ENCODE data around the gene CPNE9. TPM values are rescaled to one million over a fixed set of nuclear protein-coding genes. Genes with fewer than 3 reads are reported as not detected.

The CPNE9 gene
- total and polyA plus RNA-seq, 2 donors = 0.18 TPM; not detected in 1

DNA sequence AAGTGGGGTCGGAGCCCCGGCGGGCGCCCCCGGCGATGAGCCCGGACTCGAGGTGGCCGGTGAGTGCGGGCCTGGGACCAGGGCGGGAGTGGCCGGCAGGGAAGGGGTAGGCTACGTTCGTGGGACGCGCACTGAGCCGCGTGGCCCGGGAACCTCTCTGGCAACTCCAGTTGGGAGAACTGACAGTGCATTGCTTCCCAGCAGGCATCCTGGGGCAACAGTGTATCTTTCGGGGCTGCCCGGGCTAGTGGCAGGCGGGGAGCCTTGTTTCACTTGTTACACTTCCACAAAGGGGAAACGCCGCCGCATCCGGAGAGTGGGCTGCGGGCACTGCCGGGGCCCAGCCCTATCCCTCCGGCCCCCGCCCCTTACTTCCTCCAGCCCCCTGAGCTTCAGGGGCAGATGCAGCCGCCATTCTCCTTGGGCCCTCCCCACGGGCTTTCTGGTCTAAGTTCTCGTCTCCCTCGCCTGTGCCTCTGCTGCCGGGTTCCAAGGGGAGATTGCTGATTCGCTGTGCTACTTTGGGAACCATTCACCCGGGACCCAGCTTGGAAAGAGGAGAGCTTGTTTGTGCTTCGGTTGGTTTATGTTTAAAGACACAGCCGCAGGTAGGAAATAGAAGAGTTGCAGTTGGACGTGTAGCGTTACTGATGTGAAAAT is 28.6 kb downstream of the CPNE9 start:
- H3K27ac ChIP-seq (ENCODE audit: low read depth) = peak overlapping the region; percentile 93
- DNase-seq (ENCODE audit: extremely low spot score) = no peak
- H3K4me1 ChIP-seq (ENCODE audit: insufficient read depth) = no peaks in the 10 kb centered on the region
- peak overlapping the region; percentile 98 for H3K4me3 ChIP-seq (ENCODE audit: low read depth, low read length)
- no peaks in the 10 kb centered on the region for H3K36me3 ChIP-seq (ENCODE audit: insufficient read depth)
- WGBS = 3% methylated on average over 41 of the region's 41 CpGs

DNA sequence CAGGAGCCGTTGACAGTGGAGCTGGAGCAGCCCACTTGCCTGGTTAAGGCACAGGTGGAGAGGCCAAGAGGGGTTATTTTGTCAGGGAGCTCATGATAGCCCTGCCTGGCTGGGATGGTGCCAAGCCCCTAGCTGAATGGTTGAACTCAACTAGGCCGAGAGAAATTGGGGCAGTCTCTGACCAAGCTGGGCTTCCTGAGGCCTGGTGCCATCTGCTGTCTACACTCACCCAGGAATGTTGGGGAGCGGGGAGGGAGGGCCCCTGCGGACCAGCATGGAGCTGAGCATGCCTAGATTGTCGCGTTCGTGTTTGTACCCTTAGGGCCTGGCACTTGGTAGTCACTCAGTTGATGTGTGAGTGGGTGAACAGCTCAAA is 29.1 kb downstream of the CPNE9 start:
- DNase-seq (ENCODE audit: extremely low spot score) = no peak
- WGBS = 43% methylated on average over 7 of the region's 7 CpGs
- Histone ChIP-seq H3K36me3 (ENCODE audit: insufficient read depth) (no peaks in the 10 kb centered on the region), H3K4me3 (ENCODE audit: low read depth, low read length) (peak overlapping the region; percentile 98), H3K4me1 (ENCODE audit: insufficient read depth) (no peaks in the 10 kb centered on the region), H3K27ac (ENCODE audit: low read depth) (no peak overlapping the region)

DNA sequence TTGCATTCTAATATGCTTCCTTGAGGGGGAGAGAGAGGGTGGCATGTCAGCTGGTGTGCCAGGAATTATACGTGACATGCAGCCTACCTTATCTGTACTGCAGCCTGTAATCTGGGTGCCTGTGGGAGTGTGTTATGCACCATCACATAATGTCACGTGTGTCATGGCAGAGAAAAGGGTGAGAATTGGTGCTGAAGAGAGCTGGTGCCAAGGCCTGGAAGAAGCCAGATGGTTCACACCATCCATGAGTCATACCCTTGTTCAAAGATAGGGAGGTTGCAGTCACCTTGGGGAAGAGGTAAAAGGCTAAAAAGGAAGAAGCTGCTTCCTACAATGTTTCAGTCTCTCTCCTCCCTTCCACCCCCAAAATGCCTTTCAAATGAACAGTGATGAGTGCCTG is 33.2 kb downstream of the CPNE9 start:
- H3K27ac ChIP-seq (ENCODE audit: low read depth) = no peak overlapping the region
- no peak for DNase-seq (ENCODE audit: extremely low spot score)
- no peaks in the 10 kb centered on the region for H3K4me1 ChIP-seq (ENCODE audit: insufficient read depth)
- 75% methylated on average over 2 of the region's 2 CpGs for WGBS
- peaks cover 3% of the 10 kb centered on the region for H3K36me3 ChIP-seq (ENCODE audit: insufficient read depth)
- H3K4me3 ChIP-seq (ENCODE audit: low read depth, low read length) = no peak overlapping the region

DNA sequence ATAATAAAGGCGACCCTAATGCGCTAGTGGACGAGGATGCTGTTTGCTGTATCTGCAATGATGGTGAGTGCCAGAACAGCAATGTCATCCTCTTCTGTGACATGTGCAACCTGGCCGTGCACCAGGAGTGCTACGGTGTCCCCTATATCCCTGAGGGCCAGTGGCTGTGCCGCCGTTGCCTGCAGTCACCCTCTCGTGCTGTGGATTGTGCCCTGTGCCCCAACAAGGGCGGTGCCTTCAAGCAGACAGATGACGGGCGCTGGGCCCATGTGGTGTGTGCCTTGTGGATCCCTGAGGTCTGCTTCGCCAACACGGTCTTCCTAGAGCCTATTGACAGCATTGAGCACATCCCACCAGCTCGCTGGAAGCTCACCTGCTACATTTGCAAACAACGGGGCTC is 35.5 kb downstream of the CPNE9 start:
- H3K36me3 ChIP-seq (ENCODE audit: insufficient read depth) = peaks cover 8% of the 10 kb centered on the region

DNA sequence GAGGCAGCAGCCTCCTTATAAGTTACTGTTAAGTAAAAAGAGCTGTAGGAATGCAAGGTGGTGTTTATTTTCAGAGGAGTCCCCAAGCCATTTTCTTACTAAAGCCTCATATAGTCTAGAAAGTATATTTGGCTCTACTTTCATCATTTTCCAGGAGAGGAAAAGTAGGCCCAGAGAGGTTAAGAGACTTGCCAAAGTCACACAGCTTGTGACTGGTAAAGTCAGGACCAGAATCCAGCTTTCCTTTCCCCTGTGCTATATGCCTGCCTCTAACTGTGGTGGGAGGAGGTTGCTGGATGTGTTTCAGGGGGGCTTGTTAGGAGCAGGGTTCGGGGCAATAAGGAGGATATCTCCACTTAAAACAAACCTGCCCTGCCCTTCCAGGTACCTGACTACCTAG is 38.9 kb downstream of the CPNE9 start:
- H3K36me3 ChIP-seq (ENCODE audit: insufficient read depth) = peaks cover 9% of the 10 kb centered on the region
- H3K4me3 ChIP-seq (ENCODE audit: low read depth, low read length) = no peak overlapping the region
- H3K4me1 ChIP-seq (ENCODE audit: insufficient read depth) = no peaks in the 10 kb centered on the region
- DNase-seq (ENCODE audit: extremely low spot score) = no peak
- WGBS = 95% methylated on average over 1 of the region's 1 CpG
- H3K27ac ChIP-seq (ENCODE audit: low read depth) = no peak overlapping the region

More for the DNA sequence above, 35.5 kb downstream of the CPNE9 start:
- 94% methylated on average over 15 of the region's 15 CpGs for WGBS
- Histone ChIP-seq H3K27ac (ENCODE audit: low read depth) (no peak overlapping the region), H3K4me1 (ENCODE audit: insufficient read depth) (no peaks in the 10 kb centered on the region), H3K4me3 (ENCODE audit: low read depth, low read length) (no peak overlapping the region)
- DNase-seq (ENCODE audit: extremely low spot score) = no peak

DNA sequence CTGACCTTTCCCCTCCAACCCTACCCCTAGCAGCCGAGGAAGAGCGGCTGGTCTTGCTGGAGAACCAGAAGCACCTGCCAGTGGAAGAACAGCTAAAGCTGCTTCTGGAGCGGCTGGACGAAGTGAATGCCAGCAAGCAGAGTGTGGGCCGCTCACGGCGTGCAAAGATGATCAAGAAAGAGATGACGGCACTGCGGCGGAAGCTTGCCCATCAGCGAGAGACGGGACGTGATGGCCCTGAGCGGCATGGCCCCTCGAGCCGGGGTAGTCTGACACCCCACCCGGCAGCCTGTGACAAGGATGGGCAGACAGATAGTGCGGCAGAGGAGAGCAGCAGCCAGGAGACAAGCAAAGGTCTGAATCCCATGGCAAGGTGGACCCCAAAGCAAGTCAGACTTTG is 39.9 kb downstream of the CPNE9 start:
- H3K36me3 ChIP-seq (ENCODE audit: insufficient read depth) = peaks cover 9% of the 10 kb centered on the region
- no peak overlapping the region for H3K4me3 ChIP-seq (ENCODE audit: low read depth, low read length)
- WGBS = 96% methylated on average over 18 of the region's 18 CpGs
- no peak for DNase-seq (ENCODE audit: extremely low spot score)
- no peaks in the 10 kb centered on the region for H3K4me1 ChIP-seq (ENCODE audit: insufficient read depth)
- H3K27ac ChIP-seq (ENCODE audit: low read depth) = no peak overlapping the region

DNA sequence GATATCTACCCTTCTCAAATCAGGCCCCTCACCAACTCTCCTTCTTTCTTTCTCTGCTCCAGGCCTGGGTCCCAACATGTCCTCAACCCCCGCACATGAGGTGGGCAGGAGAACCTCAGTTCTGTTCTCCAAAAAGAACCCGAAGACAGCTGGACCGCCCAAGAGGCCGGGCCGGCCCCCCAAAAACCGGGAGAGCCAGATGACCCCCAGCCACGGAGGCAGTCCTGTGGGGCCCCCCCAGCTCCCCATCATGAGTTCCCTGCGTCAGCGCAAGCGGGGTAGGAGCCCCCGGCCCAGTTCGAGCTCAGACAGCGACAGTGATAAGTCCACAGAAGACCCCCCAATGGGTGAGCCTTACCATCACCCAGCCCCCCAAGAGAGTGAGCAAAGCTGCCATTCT is 40.5 kb downstream of the CPNE9 start:
- Histone ChIP-seq H3K4me3 (ENCODE audit: low read depth, low read length) (no peak overlapping the region), H3K36me3 (ENCODE audit: insufficient read depth) (peaks cover 8% of the 10 kb centered on the region), H3K4me1 (ENCODE audit: insufficient read depth) (no peaks in the 10 kb centered on the region), H3K27ac (ENCODE audit: low read depth) (no peak overlapping the region)
- no peak for DNase-seq (ENCODE audit: extremely low spot score)
- 96% methylated on average over 13 of the region's 13 CpGs for WGBS

DNA sequence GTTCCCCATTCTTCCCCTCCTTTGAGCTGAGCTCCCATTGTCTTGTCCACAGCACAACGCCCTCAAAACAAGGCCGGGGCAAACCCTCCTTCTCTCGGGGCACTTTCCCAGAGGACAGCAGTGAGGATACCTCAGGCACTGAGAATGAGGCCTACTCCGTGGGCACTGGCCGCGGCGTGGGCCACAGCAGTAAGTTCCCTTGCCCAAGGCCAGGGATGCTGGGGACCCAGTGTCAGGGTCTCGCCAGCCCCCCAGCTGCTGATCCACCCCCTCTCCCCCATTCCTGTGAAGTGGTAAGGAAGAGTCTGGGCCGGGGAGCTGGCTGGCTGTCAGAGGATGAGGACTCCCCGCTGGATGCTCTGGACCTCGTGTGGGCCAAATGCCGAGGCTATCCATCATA is 41.9 kb downstream of the CPNE9 start:
- DNase-seq (ENCODE audit: extremely low spot score) = no peak
- H3K4me3 ChIP-seq (ENCODE audit: low read depth, low read length) = no peak overlapping the region
- 93% methylated on average over 12 of the region's 12 CpGs for WGBS
- peaks cover 6% of the 10 kb centered on the region for H3K36me3 ChIP-seq (ENCODE audit: insufficient read depth)
- no peak overlapping the region for H3K27ac ChIP-seq (ENCODE audit: low read depth)
- no peaks in the 10 kb centered on the region for H3K4me1 ChIP-seq (ENCODE audit: insufficient read depth)

DNA sequence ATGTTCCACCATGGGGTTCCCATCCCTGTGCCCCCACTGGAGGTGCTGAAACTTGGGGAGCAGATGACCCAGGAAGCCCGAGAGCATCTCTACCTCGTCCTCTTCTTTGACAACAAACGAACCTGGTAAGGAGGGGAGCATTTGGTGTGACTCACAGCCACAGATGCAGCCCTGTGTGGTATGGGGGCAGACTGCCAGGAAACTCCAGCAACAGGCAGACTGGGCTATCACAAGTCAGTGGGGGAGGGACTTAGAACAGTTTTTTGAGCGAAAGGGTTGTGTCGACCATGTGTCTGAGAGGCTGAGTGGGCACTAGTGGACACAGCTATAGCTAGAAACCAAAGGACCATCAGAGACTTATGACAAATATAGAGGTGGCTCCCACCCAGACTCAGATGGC is 42.7 kb downstream of the CPNE9 start:
- DNase-seq (ENCODE audit: extremely low spot score) = no peak
- Histone ChIP-seq H3K36me3 (ENCODE audit: insufficient read depth) (peaks cover 6% of the 10 kb centered on the region), H3K4me3 (ENCODE audit: low read depth, low read length) (no peak overlapping the region), H3K4me1 (ENCODE audit: insufficient read depth) (no peaks in the 10 kb centered on the region), H3K27ac (ENCODE audit: low read depth) (no peak overlapping the region)
- whole genome bisulfite sequencing = 75% methylated on average over 5 of the region's 5 CpGs

DNA sequence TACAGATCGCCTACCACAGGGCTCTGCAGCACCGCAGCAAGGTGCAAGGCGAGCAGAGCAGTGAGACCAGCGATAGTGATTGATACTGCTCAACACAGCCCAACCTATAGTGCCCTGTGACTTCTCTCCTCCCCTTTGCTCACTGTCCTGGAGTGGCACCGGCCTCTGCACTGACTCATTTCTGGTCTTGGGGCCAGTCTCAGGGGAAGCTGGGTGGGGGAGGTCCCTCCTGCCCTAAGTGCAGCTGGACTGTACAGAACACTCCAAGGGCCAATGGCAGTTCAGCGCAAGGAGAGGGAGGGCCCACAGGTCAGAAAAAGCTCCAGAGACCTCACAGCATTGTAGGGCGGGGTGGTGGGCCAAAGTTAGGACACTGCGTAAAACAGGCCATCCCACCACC is 43.6 kb downstream of the CPNE9 start:
- Histone ChIP-seq H3K27ac (ENCODE audit: low read depth) (no peak overlapping the region), H3K4me3 (ENCODE audit: low read depth, low read length) (no peak overlapping the region), H3K36me3 (ENCODE audit: insufficient read depth) (peaks cover 4% of the 10 kb centered on the region), H3K4me1 (ENCODE audit: insufficient read depth) (no peaks in the 10 kb centered on the region)
- 89% methylated on average over 8 of the region's 8 CpGs for WGBS
- no peak for DNase-seq (ENCODE audit: extremely low spot score)

DNA sequence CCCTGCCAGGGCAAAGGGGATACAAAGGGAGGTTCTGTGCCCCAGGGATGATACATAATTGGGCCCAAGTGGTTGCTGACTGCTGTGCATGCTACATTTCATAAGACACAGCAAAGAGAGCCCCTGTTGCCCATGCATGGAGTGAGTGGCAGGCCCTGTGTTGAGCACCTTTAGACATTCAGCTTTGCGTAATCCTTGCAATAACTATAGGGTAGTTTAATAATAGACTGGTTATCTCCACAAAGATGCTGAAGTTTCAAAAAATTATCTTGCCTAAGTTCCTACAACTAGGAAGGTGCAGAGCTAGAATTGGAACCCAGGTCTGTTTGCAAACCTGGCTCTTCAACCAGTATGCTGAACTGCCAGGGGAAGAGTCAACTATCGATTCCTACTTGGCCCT is 44.4 kb downstream of the CPNE9 start:
- H3K4me1 ChIP-seq (ENCODE audit: insufficient read depth) = no peaks in the 10 kb centered on the region
- no peak overlapping the region for H3K4me3 ChIP-seq (ENCODE audit: low read depth, low read length)
- no peak overlapping the region for H3K27ac ChIP-seq (ENCODE audit: low read depth)
- no peak for DNase-seq (ENCODE audit: extremely low spot score)
- peaks cover 2% of the 10 kb centered on the region for H3K36me3 ChIP-seq (ENCODE audit: insufficient read depth)
- WGBS = 98% methylated on average over 2 of the region's 2 CpGs

DNA sequence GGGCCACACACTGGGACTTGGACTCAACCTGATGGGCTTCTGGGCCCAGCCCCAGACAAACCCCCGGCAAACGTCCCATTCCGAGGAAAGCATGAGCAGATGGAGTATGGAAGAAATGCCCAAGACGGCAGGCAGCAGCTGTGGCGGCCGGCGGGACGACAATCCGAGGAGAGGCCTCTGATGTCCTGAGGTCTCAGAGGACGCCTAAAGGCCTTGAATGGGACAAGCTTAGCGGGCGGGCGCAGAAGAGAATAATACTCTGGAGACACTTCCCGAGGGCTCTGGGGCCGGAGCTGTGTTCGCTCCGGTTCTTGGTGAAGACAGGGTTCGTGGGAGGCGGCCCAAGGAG is 45.6 kb downstream of the CPNE9 start:
- 1% methylated on average over 19 of the region's 19 CpGs for WGBS
- peaks cover under 1% of the 10 kb centered on the region for H3K36me3 ChIP-seq (ENCODE audit: insufficient read depth)

DNA sequence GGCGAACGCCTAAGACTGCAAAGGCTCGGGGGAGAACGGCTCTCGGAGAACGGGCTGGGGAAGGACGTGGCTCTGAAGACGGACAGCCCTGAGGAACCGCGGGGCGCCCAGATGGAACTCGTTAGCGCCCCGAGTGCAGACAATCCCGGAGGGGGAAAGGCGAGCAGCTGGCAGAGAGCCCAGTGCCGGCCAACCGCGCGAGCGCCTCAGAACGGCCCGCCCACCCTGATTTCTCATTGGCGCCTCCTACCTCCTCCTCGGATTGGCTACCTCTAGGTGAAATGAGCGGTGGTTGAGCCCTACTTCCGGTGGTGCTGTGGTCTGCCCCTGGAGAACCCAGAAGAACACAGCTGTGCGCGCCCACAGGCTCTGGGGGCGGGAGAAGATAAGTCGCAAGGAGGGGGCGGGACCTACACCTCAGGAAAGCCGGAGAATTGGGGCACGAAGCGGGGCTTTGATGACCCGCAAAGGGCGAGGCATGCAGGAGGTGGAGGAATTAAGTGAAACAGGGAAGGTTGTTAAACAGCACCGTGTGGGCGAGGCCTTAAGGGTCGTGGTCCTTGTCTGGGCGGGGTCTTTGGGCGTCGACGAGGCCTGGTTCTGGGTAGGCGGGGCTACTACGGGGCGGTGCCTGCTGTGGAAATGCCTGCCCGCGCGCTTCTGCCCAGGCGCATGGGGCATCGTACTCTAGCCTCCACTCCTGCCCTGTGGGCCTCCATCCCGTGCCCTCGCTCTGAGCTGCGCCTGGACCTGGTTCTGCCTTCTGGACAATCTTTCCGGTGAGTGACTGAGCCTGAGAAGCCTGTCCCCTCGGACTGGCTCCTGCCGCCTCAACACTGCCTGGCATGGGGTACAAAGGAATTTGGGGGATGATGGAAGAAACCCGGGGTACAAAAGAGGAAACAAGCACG is 46.3 kb downstream of the CPNE9 start, which contains the start of gene OGG1:
Gene OGG1 (plus strand): TSS at position 308 of the 911 bp plus-strand sequence. CDS start 335 bp downstream, at position 643.
- peak within 1 kb of the TSS; percentile 39 for H3K4me3 ChIP-seq (ENCODE audit: low read depth, low read length)
- under 1% methylated on average over 60 of the region's 60 CpGs for WGBS

More for the DNA sequence above, 45.6 kb downstream of the CPNE9 start:
- DNase-seq (ENCODE audit: extremely low spot score) = no peak
- no peaks in the 10 kb centered on the region for H3K4me1 ChIP-seq (ENCODE audit: insufficient read depth)
- H3K4me3 ChIP-seq (ENCODE audit: low read depth, low read length) = peak overlapping the region; percentile 39
- peak overlapping the region; percentile 58 for H3K27ac ChIP-seq (ENCODE audit: low read depth)

More for the DNA sequence above, 46.3 kb downstream of the CPNE9 start, which contains the start of gene OGG1:
- H3K27ac ChIP-seq (ENCODE audit: low read depth) = peak within 1 kb of the TSS; percentile 58
- no peaks in the 10 kb centered on the region for H3K36me3 ChIP-seq (ENCODE audit: insufficient read depth)
- no peaks in the 10 kb centered on the region for H3K4me1 ChIP-seq (ENCODE audit: insufficient read depth)
- DNase-seq (ENCODE audit: extremely low spot score) = peak; percentile 96

Measured in urinary bladder (tissue), 4 donors.